HEK293T (cell line): ENCODE measurements around the gene TM4SF4.

ENCODE experiments used
- ELF4 ChIP-seq: fragments of 450-650 bp; IDR thresholded peaks from 2 replicates; pipeline ENCODE4 v1.6.1; 2017; ENCODE audit warnings: antibody characterized with exemption
- FOXK2 ChIP-seq: fragments of 450-650 bp; IDR thresholded peaks from 2 replicates; pipeline ENCODE4 v1.6.1; 2016; ENCODE audit warnings: mild to moderate bottlenecking
- L3MBTL2 ChIP-seq: fragments of 450-650 bp; conservative IDR thresholded peaks from 2 replicates; pipeline ENCODE4 v1.6.1; 2016; ENCODE audit warnings: mild to moderate bottlenecking
- PKNOX1 ChIP-seq: fragments of 450-650 bp; IDR thresholded peaks from 2 replicates; pipeline ENCODE4 v1.6.1; 2016

GRCh38 chr3:149489060-149489690 lies 14.7 kb downstream of the TM4SF4 start:
- TF ChIP-seq ELF4, result no peak
- no peak for TF ChIP-seq PKNOX1
- no peak for TF ChIP-seq FOXK2
- no peak for TF ChIP-seq L3MBTL2
